HepG2 (cell line): ENCODE data around the gene SLC6A16. TPM values are rescaled to one million over a fixed set of nuclear protein-coding genes. Genes with fewer than 3 reads are reported as not detected.

ENCODE experiments used
- GABPB1 ChIP-seq: IDR thresholded peaks from 2 replicates; pipeline ENCODE4 v1.6.1; 2016; ENCODE audit warnings: mild to moderate bottlenecking, missing genetic modification reagents, moderate library complexity, missing compliant biosample characterization
- HCFC1 ChIP-seq: fragments of 150-350 bp; IDR thresholded peaks from 2 replicates; pipeline ENCODE4 v1.6.1; 2014; ENCODE audit warnings: low read depth, low read length
- HIC2 ChIP-seq: sonication (generic); formaldehyde crosslinking; IDR thresholded peaks from 2 replicates; pipeline ENCODE4 v1.9.0; 2022; ENCODE audit warnings: low read depth, missing genetic modification reagents
- HNF1A ChIP-seq, 2 experiments: sonication (generic) in 1 of 2; formaldehyde crosslinking in 1 of 2; IDR thresholded peaks; 2 replicates each; pipeline versions ENCODE4 v1.4.0 to v1.6.1; 2016 to 2020; ENCODE audit warnings: borderline replicate concordance in 1 of 2, low read depth in 1 of 2, mild to moderate bottlenecking in 1 of 2, missing genetic modification reagents in 1 of 2
- HNF1B ChIP-seq: sonication (generic); formaldehyde crosslinking; IDR thresholded peaks from 2 replicates; pipeline ENCODE4 v1.5.1; 2020; ENCODE audit warnings: mild to moderate bottlenecking, moderate library complexity, missing genetic modification reagents
- KLF16 ChIP-seq, 2 experiments: sonication (generic) in 1 of 2; formaldehyde crosslinking in 1 of 2; IDR thresholded peaks; 2 replicates each; pipeline versions ENCODE4 v1.6.1 to v1.8.0; 2016 to 2023; ENCODE audit warnings: missing genetic modification reagents in 2 of 2, missing compliant biosample characterization in 1 of 2
- LCORL ChIP-seq, 2 experiments: fragments of 450-650 bp in 1 of 2; sonication (generic) in 1 of 2; formaldehyde crosslinking in 1 of 2; IDR thresholded peaks; 2 replicates each; pipeline versions ENCODE4 v1.5.0 to v1.6.1; 2017 to 2020; ENCODE audit warnings: antibody characterized with exemption in 1 of 2, missing genetic modification reagents in 1 of 2
- NCOA2 ChIP-seq: sonication (generic); formaldehyde crosslinking; IDR thresholded peaks from 2 replicates; pipeline ENCODE4 v1.8.0; 2022; ENCODE audit warnings: inconsistent platforms
- POLR2A ChIP-seq, 2 experiments: IDR thresholded peaks; 2 replicates each; pipeline ENCODE4 v1.6.1; 2011; ENCODE audit warnings: low read depth in 2 of 2, low read length in 2 of 2, mild to moderate bottlenecking in 1 of 2, moderate library complexity in 1 of 2; ENCODE audit not compliant: insufficient read depth in 1 of 2
- SAP130 ChIP-seq: IDR thresholded peaks from 2 replicates; pipeline ENCODE4 v1.6.1; 2016; ENCODE audit warnings: low read depth
- XRCC5 ChIP-seq: fragments of 200-400 bp; formaldehyde crosslinking; optimal IDR thresholded peaks from 2 replicates; pipeline ENCODE3; 2017; ENCODE audit warnings: mild to moderate bottlenecking, low read length
- YY1 ChIP-seq: IDR thresholded peaks from 2 replicates; pipeline ENCODE4 v1.6.1; 2011; ENCODE audit warnings: low read length, low read depth, moderate library complexity, mild to moderate bottlenecking; ENCODE audit not compliant: insufficient read depth, insufficient replicate concordance
- ZBTB21 ChIP-seq: sonication (generic); formaldehyde crosslinking; IDR thresholded peaks from 2 replicates; pipeline ENCODE4 v1.4.0; 2020; ENCODE audit warnings: missing genetic modification reagents
- ZBTB26 ChIP-seq: IDR thresholded peaks from 2 replicates; pipeline ENCODE4 v1.6.1; 2016; ENCODE audit warnings: missing compliant biosample characterization, missing genetic modification reagents, borderline replicate concordance
- ZNF143 ChIP-seq: sonication (generic); formaldehyde crosslinking; IDR thresholded peaks from 2 replicates; pipeline ENCODE4 v1.4.0; 2020; ENCODE audit warnings: missing genetic modification reagents
- ZNF614 ChIP-seq: IDR thresholded peaks from 2 replicates; pipeline ENCODE4 v1.6.1; 2018; ENCODE audit warnings: missing biosample characterization, missing genetic modification reagents, inconsistent platforms, borderline replicate concordance
- ZNF644 ChIP-seq: IDR thresholded peaks from 2 replicates; pipeline ENCODE4 v1.6.1; 2016; ENCODE audit warnings: low read depth
- ZNF652 ChIP-seq: IDR thresholded peaks from 2 replicates; pipeline ENCODE4 v1.6.1; 2016; ENCODE audit warnings: low read depth, borderline replicate concordance
- ZNF672 ChIP-seq: sonication (generic); formaldehyde crosslinking; IDR thresholded peaks from 2 replicates; pipeline ENCODE4 v1.8.1; 2022; ENCODE audit warnings: missing genetic modification reagents
- polyA plus RNA-seq, 8 experiments: library from polyadenylated mRNA; depleted of rRNA in 3 of 8; stranded (reverse) in 7 of 8; unstranded in 1 of 8; fragments of >200 nt; fragmentation: Illumina TruSeq in 4 of 8; extraction: Trizol in 4 of 8; gene quantifications; 2 replicates each; pipeline versions ENCODE4 v1.2.1 to v1.2.3, GENCODE V29; 2011 to 2016; ENCODE audit warnings: low read depth in 4 of 8, missing spikeins in 1 of 8, mixed read lengths in 1 of 8; ENCODE audit not compliant: insufficient read depth in 1 of 8
- total RNA-seq, 5 experiments: library from RNA; depleted of rRNA; stranded (reverse); fragments of >200 nt; fragmentation: Illumina TruSeq; extraction: Trizol; gene quantifications; 2 replicates each; pipeline ENCODE4 v1.2.3, GENCODE V29; 2016; ENCODE audit warnings: low read depth in 1 of 5

Gene SLC6A16
- total and polyA plus RNA-seq, 2 of the 13 experiments (the other 11 are each of a cell fraction or from before 2014, with no cell fraction given), result 0.07 to 0.18 TPM

GRCh38 chr19:49331616-49332055, 6.6 kb upstream of the SLC6A16 start (continued):
- TF ChIP-seq HIC2 (CRISPR knock-in tag), result no peak
- no peak for TF ChIP-seq ZNF672 (CRISPR knock-in tag)
- peak; percentile 42 for TF ChIP-seq YY1
- peak; percentile 93 for TF ChIP-seq ZNF143
- no peak for TF ChIP-seq XRCC5
- 0 out of 4 replicates have a peak, but pooled peaks of 1 of the 2 experiments have one; percentile 21 for TF ChIP-seq POLR2A (IDR thresholded peaks at IDR 0.05; ENCODE audit: insufficient read depth in 1 of 2, low read depth in 2 of 2, low read length in 2 of 2)
- TF ChIP-seq ZNF644 (CRISPR knock-in tag), result peak; percentile 41; the same call in 1 of the 2 replicates
- TF ChIP-seq HNF1A (IDR thresholded peaks at IDR 0.05; ENCODE audit: low read depth), result peak; percentile 59; the same call in 1 of the 2 replicates
- TF ChIP-seq HNF1A (CRISPR knock-in tag; IDR thresholded peaks at IDR 0.05; ENCODE audit: borderline replicate concordance), result peak; percentile 52; the same call in 1 of the 2 replicates
- peak; percentile 30; the same call in 1 of the 2 replicates for TF ChIP-seq ZNF652
- peak; percentile 15; the same call in 1 of the 2 replicates for TF ChIP-seq NCOA2
- no peak for TF ChIP-seq LCORL (IDR thresholded peaks at IDR 0.05)
- TF ChIP-seq LCORL (CRISPR knock-in tag; IDR thresholded peaks at IDR 0.05), result peak; percentile 24; the same call in 1 of the 2 replicates
- peak; percentile 38; the same call in 1 of the 2 replicates for TF ChIP-seq ZBTB26 (CRISPR knock-in tag)
- TF ChIP-seq KLF16 (CRISPR knock-in tag; IDR thresholded peaks at IDR 0.05), result 0 out of 4 replicates have a peak, but pooled peaks of 1 of the 2 experiments have one; percentile 42
- TF ChIP-seq GABPB1 (CRISPR knock-in tag), result peak; percentile 41; the same call in 1 of the 2 replicates
- 0 out of 2 replicates have a peak, but pooled peaks have one; percentile 25 for TF ChIP-seq ZBTB21 (CRISPR knock-in tag)
- peak; percentile 53; the same call in 1 of the 2 replicates for TF ChIP-seq SAP130 (CRISPR knock-in tag)
- TF ChIP-seq ZNF614 (CRISPR knock-in tag), result 0 out of 2 replicates have a peak, but pooled peaks have one; percentile 20
- peak; percentile 80 for TF ChIP-seq HCFC1
- peak; percentile 56; the same call in 1 of the 2 replicates for TF ChIP-seq HNF1B
